Stimulated activated CD4-positive, alpha-beta T cell treated with anti-CD3 and anti-CD28 coated beads, Interleukin-2, amount 100 ng/mL, for 24 hours (primary cell): Measurements from ENCODE around the gene AQP5.
A peak's percentile ranks its signal among the peaks of the same experiment; 100 is the strongest.

Source experiments
- DNase-seq, 2 donors: peaks; one replicate each; pipeline ENCODE4 v3.0.0-alpha.2; 2020

Gene AQP5

GRCh38 chr12:49932533-49933130 lies 29.0 kb upstream of the AQP5 start:
- DNase-seq: no peak

GRCh38 chr12:49933796-49934195 lies 27.9 kb upstream of the AQP5 start:
- no peak for DNase-seq

- DNase-seq: no peak
Measured at GRCh38 chr12:49934505-49934904, 27.2 kb upstream of the AQP5 start.

- DNase-seq: no peak
Measured at GRCh38 chr12:49936925-49937324, 24.7 kb upstream of the AQP5 start.

DNA sequence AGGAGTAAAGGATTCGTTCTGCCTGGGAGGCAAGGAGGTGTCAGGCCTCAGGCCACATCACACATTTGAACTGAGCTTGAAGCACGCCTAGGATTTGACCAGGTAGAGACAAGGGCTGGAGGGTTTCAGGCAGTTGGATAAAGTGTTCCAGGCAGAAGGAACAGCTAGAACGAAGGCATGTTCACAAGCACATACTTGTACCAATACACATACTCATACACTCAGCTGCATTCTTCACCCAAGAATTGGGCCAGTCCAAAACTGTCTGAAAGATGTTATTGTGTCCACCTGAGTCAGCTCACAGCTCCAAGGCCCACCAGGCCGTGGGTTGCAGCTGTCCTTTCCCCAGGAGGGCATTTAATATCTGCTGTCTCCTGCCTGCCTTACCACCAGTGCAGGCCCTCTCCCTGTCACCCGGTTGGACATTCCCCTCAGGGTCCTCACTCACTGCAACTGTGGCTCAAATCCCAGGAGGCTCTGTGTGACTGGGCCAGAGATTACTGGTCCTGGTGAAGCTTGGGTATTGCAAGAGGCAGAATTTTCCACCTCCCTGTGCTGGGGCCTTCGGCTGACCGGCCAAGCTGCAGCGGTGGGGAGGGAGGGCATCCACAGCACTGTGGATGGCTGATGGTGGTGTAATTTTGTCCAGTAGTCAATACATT lies 23.9 kb upstream of the AQP5 start:
- no peak for DNase-seq

DNA sequence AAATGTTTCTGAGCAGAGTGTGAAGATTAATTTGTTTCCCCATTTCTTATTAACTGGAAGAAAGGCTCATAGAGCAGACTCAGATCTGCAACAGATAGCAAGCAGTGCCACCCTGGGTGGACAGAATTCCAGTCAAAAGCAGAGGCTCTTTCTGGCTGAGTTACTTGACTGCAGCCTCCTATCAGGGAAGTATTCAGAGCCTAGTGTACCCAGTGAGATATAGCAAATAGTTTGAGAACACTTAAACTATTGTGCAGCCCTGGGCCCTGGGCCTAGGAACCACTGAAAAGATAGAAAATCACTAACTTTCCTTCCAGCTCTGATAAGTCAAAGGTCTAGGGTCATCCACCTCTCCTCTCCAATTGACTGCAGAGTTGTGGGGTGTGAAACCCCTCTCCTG lies 22.4 kb upstream of the AQP5 start:
- DNase-seq: no peak

DNA sequence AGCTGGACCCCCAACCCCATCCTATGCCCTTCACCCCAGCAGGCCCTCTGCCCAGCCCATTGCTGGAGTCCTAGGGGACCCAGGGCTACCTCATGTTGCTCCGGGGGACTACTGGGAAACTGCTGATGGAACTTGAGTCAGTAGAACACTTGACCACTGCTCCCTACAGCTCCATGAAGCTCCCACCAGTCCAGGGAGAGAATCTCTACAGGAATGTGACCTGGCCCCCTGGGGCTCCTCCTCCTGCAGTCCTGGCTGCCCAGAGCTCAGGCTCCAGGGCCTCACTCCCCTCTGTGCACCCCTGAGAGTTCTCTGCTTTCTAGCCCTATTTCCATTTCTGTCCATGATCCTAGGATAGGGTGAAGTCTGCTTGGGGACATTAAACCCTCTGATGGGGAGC lies 22.0 kb upstream of the AQP5 start:
- no peak for DNase-seq

- no peak for DNase-seq
Measured at GRCh38 chr12:49941556-49942511, 19.8 kb upstream of the AQP5 start.

GRCh38 chr12:49942512-49942893 lies 19.2 kb upstream of the AQP5 start:
- DNase-seq: no peak

- no peak for DNase-seq
Measured at GRCh38 chr12:49942921-49943624, 18.6 kb upstream of the AQP5 start.

DNA sequence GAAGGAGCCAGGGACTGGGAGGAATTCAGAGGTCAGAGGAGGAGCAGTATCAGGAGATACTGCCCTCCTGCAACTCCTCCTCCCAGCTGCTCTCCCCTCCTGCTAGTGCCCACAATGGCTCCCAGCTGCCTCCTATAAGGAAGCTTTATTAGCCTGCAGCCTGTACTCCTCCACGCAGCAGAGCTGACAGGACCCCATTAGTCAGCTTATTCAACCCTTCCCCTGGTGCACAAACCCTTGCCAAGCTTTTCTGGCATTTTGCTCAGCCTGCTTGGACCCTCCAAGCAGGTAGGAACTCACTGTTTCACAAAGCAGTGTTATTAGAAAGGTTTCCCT lies 18.1 kb upstream of the AQP5 start:
- DNase-seq: no peak

GRCh38 chr12:49944046-49944445 lies 17.6 kb upstream of the AQP5 start:
- DNase-seq: no peak

- no peak for DNase-seq
Measured at GRCh38 chr12:49944718-49945117, 17.0 kb upstream of the AQP5 start.

- DNase-seq: peak; percentile 91 to 95
Measured at GRCh38 chr12:49945394-49946080, 16.1 kb upstream of the AQP5 start.

DNA sequence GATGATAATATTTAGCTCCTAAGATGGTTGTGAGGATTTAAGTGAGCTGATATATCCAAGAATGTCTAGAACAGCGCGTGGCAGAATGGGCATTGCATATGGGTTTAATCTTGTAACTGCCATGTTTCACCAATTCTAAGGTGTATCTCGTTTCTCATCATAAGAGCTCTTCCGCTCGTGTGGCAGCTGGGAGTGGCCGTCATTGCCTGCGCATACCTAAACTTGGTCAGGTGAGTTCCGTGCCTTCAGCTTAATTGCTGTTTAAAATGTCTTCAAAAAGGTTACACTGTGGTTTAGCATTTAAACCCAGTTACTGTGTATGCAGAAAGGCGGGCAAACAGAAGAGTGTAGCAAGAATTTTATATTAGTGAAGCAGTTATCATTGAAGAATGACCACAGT lies 15.6 kb upstream of the AQP5 start:
- no peak for DNase-seq

DNA sequence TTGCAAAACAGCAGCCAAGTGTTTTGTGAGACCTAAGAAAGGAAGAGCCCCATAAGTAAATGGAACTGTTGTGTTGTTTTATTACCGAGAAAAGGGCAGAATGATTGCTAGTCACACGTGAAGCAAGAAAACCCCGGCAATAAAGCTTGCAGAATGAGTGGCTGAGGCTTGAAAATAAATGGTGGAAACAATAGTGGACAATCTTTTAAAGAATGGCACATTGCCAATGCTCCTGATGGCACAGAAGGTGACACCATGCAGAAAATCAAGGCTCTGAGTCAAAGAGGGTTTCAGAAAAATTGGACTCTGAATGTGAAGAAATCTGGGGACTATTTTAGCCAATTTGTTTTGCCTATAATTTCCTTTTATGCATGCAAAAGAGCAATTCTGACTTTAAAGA lies 15.2 kb upstream of the AQP5 start:
- no peak for DNase-seq

GRCh38 chr12:49947593-49948226 lies 14.0 kb upstream of the AQP5 start:
- DNase-seq: no peak

DNA sequence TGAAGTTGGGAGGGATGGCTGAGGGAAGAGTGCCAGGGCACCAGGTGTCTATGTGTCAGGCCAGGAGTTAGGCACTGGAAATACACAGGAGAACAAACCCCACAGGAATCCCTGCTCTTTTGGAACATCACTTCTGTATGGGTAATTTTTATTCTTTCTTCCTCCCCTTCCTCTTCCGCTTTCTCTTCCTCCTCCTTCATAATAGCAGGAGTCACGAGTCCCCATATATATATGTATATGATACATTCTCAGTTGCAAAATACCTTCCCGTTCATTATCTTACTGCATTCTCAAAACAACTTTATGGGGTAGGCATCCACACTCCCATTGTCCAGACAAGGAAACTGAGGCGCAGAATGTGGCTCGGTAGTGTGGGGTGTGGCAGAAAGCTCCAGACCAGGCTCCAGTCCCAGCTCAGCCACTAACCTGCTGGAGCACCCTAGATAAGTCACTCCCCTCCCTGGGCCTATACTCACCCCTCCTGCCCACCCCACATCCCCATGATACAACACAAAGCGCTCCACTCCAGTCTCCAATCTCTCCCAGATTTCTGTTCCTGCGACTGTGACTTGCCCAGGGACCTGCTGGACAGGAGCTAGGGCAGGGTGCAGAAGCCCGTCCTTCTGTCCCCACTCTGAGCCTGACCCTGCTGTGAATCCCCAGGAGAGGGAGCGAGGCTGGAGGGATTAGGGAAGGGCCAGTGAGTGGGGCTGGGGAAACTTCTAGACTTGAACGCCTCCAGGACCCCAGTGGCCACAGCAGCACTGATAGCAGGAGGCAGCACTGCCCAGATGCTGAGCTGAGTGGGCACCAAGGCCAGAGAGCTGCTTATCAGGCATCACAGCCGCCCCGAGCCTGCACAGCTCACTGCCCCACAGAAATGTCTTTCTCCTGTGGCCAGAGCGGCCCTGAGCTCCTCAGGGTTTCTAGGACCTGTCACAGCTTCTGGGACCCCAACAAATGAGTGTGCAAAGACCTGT lies 12.5 kb upstream of the AQP5 start:
- DNase-seq: no peak

DNA sequence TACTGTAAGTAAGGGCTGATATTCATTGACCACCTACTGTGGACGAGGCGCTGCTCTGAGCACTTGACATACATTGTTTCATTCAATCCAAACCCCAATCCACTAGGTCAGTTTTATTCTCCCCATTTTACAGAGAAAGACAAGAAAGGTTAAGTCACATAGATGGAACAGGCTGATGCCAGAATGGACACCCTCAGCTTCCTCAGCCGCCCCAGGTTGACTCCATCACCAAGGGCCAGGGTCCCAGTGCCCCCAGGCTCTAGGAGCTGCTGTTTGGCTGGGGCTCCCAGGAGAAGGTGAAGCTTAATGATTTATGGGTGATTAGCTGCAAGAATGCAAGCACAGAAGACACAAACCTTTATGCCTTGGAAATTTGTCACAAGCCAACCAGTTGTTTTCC lies 11.8 kb upstream of the AQP5 start:
- DNase-seq: no peak

- no peak for DNase-seq
Measured at GRCh38 chr12:49950273-49951251, 11.1 kb upstream of the AQP5 start, which contains the start of gene AQP2. Gene AQP2 (plus strand): TSS chr12:49950737. CDS start chr12:49950831, 94 bp downstream.
